Measurements from ENCODE around the gene CALHM4.

The CALHM4 gene, protein sequence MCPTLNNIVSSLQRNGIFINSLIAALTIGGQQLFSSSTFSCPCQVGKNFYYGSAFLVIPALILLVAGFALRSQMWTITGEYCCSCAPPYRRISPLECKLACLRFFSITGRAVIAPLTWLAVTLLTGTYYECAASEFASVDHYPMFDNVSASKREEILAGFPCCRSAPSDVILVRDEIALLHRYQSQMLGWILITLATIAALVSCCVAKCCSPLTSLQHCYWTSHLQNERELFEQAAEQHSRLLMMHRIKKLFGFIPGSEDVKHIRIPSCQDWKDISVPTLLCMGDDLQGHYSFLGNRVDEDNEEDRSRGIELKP

DNA sequence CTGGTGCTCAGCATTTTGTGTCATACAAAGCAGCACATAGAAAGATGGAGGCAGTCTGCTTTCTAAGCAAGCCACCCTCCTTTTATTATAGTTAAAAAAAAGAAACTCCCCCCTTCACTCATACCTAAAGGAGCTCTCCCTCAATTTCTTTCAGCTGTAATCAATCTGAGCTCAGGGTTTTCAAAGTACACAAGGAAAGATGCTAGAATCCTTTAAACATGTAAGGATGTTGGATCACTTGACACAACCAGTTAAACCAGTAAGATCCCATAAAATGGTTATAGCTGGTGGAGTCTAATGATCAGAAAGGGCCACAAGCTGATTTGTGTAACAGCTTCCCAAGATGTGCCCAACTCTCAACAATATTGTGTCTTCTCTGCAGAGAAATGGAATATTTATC, at the start of gene CALHM4:
Gene CALHM4 (plus strand): TSS at position 301 of the 400 bp plus-strand sequence. CDS start 43 bp downstream, at position 344.
- DNase-seq (ENCODE audit: low spot score), result no peak

DNA sequence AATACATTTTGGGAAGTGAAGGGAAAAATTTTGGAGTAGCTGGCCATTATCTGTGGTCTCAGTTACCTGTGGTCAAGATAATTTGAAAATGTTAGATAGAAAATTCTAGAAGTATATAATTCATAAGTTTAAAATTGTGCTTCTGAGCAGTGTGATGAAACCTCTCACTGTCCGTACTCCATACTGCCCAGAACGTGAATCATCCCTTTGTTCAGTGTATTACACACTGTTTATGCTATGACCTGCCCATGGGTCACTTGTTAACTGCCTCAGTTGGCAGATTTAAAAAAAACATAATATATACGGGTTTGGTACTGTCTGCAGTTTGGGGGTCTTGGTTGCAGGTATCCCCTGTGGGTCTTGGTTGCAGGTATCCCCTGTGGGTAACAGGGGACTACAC, 46.2 kb upstream of the CALHM4 start:
- DNase-seq (ENCODE audit: low spot score), result no peak

DNA sequence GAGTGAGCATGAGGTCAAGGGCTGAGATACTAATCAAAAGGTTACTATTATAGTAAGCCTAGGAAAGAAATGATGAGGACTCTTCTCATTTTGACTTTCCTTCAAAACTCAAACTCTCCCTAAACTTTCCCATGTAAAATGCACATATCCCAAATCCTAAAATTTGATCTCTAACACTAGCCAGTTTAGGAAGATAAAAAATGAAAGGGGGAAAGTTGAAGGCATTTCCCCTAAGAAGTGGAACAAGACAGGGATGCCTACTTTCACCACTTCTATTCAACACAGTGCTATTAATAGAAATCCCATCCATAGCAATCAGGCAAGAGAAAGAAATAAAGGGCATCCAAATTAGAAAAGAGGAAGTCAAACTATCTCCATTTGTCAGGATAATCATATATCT, 45.0 kb upstream of the CALHM4 start:
- DNase-seq (ENCODE audit: low spot score), result no peak

DNA sequence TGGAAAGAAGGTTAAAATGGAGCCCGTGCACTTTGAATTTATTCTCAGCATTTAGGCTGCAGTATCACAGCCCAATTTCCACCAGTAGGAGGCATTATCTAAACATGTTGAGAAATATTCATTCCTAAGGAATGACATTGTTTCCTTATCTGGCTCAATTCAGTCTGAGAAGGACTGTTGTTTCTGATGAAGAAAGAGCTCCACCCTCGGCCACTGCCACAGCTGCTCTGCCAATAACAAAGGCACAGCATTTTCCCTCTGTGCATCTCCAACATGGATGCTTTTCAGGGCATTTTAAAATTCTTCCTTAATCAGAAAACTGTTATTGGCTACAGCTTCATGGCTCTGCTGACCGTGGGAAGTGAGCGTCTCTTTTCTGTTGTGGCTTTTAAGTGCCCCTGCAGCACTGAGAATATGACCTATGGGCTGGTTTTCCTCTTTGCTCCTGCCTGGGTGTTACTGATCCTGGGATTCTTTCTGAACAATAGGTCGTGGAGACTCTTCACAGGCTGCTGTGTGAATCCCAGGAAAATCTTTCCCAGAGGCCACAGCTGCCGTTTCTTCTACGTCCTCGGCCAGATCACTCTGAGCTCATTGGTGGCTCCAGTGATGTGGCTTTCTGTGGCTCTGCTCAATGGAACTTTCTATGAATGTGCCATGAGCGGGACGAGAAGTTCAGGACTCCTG, 42.0 kb upstream of the CALHM4 start, which contains the start of gene CALHM5:
Gene CALHM5 (plus strand): TSS at position 216 of the 687 bp plus-strand sequence. CDS start 58 bp downstream, at position 274.
- DNase-seq (ENCODE audit: low spot score), result peak; percentile 6

DNA sequence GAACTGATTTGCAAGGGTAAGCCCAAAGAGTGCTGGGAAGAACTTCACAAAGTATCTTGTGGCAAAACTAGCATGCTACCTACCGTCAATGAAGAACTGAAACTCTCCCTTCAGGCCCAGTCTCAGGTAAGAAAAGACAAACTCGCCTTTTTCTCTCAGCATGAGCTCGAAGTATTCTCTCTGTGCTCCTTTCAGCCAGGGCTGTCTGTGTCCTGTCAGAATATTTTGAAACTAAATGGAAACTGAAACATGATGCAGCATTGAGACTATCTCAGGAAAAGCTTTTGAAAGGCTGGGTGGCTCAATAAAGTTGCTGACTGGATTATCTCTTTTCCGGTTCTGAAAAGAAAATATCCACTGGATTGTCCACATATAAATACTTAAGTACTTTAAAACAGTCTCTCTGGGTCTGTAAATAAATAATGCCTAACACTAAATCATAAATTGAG, 41.4 kb upstream of the CALHM4 start:
- DNase-seq (ENCODE audit: low spot score), result no peak

DNA sequence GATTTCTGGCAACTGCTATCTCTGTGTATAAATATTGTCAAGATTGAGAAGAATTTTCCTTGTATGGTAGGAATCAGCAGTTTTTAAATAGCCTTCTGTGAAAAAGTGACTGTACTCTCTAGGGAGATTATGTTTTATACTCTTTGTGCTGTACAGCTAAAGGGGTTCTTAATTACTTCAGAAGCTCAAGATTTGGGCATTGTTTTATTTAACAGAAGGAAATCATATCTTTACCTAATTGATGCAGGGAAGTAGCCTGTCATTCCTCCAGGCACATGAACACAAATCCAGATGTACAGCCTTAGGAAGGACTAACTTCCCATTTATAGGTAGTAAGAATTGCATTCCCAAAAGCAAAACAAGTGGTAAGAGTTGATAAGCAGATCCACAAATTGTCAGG, 40.8 kb upstream of the CALHM4 start:
- no peak for DNase-seq (ENCODE audit: low spot score)

DNA sequence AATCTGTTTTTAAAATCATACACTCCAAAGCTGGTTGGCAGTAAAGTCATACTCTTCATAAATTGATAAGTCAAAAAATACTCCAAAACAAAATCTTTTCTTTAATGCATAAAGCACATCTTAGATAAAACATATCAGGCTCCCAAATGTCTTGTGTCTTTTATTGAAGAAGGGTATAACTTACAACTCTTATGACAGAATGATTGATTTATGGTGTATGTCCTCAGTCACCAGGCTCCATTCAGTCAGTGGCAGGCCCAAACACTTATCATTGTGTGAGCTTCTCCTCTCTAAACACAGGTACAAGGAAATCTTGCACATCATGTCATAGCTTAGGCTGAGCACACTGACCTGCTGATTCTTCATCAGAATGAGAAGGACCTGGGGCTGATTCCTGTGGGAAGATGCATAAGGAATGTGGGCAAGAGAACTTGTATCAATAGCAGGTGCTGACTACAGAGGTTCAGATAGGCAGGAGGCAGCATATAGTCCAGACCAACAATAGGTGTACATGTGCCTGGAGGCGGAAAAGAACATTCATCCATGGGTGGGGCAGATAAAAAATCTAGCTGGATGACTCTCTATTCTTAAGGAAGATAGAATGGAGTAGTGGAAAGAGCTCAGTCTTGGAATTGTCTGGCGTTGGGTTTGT, 40.2 kb upstream of the CALHM4 start:
- DNase-seq (ENCODE audit: low spot score), result no peak

DNA sequence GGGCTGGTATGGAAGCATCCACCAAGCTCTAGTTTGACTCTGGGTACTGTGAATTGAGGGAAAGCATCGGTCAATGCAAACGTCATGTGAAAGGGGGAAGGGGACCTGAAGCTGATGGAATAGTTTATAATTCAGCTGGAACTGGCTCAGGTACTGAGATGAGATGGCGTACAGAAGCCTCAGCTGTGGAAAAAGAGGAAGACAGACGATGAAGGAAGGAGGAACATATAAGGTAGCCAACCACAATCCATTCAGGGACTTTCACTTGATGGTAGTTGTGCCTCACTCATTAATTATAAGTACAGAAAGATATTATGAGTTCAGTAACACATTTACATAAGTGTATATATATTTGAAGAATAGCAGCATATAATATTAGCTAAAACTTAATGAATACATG, 39.4 kb upstream of the CALHM4 start:
- no peak for DNase-seq (ENCODE audit: low spot score)

DNA sequence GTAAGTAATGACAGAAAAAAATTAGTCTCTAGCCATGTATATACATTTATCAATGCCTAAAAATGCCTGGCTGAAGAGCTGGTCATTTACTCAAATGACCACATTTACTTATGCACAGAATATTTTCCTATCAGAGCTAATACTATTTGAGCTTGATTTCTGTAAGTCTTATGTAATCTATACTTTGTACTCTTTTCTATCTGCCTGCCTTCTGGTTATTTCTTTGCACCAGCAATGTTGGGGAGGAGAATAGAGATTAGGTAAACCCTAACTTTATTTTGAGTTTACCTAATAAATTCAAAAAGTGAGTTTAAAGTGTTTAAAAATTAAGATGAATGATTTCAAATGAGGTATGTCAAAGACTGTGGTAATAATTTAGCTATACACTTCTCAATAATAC, 38.4 kb upstream of the CALHM4 start:
- DNase-seq (ENCODE audit: low spot score), result no peak

DNA sequence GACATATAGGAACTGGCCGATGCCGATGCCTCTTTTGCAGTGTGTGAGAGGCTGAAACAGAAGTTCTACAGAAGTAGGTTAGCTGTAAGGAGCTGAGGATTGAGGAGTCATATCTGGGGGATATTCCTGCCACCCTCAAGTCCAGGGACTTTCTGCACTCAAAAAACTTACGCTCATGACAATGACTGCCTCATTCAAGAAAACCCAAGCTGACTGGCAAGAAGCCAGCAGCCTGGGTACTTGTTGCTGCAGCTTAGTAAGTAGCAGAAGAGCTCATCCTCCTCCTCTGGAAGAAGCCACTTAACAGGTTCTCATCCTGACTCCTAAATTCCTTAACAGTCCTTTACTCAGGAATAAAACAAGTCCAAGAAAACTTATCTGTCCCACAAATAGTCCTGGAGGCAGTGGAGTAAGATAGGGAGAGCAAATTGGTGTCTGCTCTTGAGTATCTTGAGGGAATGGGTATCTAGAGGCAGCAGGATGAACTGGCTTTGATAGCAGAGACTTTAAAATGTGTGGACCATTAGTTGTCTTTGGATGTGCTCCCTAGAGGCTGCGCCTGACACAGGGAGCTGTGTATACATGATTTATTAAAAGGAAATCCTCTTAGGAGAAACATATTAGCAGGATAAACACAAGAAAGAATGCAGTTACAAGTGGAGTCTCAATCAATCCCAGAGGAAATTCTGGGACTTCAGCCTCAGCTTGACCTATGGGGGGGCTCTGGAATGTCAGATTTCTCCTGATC, 34.8 kb upstream of the CALHM4 start:
- no peak for DNase-seq (ENCODE audit: low spot score)

DNA sequence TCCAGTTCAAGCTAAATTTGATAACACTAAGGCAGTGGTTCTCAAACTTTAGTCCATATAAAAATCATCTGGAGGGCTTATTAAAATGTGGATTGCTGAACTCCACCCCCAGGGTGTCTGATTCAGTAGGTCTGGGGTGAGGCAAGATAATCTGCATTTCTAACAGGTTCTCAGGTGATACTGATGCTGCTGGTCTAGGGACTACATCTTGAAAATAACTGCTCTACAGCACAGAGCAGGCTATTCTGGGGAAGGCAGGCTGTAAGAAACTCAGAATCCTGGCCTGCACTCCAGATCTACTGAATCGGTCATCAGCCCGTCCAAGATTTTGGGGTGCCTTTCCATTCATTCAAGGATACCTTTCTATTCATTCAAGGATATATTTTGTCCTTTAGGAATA, 30.7 kb upstream of the CALHM4 start:
- DNase-seq (ENCODE audit: low spot score), result no peak

DNA sequence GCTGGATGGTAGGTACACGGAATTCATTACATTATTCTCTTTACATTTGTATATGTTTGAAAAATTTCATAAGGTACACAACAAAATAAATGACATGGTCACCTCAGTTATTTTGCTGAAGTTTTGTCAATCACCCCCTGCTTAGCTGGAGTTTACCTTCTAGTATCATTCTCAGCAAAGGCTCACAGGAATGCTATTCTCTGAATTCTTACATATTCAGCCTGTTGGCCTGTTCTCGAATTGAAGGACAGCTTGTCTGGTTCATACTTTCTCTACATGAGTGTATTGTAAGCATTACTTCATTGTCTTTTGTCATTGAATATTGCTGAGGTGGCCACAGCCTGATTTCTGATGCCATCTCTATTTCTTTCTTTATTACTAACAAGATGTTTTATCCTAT, 29.3 kb upstream of the CALHM4 start:
- DNase-seq (ENCODE audit: low spot score), result no peak

DNA sequence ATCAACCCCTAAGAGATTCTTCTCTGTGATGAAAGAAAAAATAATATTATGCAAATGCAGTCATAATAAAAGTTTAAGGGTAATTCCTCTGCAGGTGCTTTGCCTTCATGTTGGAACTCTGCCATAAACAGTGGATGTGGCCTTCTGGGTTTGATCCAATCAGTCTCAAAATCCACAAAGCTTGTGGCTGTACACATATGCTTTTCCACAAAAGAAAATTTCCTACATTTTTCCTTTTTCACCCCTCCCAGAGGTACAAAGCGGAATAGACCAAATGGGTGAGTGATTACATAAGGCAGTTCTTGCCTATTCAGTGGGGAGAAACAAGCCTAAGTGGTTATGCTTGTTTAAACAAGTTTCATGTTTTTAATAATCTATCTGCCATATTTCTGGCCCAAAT, 25.4 kb upstream of the CALHM4 start:
- DNase-seq (ENCODE audit: low spot score), result no peak

DNA sequence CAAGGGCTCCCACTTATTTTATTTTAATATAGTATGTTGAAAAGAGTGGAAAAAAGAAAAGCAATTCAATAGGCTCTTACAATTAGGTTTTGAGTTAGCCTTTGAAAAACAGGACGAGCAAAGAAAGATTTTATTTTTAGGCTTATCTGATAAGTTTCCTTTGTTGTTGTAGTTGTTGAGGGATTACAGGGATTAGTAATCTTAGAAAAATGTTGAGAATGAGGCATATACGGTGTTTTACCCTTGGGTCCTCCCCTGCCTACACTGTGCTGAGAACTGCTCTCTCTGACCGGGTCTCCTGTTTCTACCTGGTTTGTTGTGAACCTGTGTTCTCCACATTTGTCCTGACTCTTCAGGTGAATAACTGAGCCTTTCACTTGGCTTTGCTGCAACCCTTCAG, 24.8 kb upstream of the CALHM4 start:
- DNase-seq (ENCODE audit: low spot score), result no peak

DNA sequence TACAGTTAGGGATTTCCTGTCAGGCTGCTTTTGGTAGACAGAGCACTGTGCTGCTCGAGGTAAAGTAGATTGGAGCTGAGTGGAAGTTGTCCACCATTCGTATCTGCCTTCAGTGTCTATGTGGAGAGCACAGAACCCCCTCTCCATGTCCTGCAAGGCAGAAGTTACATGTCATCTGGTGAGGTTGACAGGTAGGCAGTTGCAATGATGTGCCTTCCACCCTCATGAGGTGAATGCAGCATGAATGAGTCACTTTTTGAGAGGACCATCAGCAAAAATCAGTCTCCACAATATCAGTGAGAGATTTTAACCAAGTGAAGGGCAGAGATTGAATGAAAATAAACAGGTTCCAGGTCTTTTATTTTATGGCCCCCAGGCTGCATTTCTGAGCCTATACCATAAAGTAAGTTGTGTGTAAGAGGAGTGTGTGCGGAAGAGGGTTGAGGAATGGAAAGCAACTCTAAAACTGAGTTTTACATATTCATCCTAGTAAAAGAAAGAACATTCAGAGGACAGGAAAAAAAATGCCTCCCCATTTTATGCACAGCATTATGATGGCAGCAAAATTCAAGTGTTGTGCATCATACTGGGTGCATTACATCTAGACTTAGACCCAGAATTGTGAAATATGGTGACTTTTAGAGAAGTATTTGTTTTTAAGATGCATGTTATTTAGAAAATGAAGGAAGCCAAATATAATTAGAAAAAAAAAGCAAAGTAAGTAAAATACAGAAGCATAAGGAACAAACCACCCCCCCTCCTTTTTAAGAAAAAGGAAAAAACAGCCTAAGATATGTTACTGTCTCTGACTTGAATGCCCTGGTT, 23.9 kb upstream of the CALHM4 start:
- no peak for DNase-seq (ENCODE audit: low spot score)

DNA sequence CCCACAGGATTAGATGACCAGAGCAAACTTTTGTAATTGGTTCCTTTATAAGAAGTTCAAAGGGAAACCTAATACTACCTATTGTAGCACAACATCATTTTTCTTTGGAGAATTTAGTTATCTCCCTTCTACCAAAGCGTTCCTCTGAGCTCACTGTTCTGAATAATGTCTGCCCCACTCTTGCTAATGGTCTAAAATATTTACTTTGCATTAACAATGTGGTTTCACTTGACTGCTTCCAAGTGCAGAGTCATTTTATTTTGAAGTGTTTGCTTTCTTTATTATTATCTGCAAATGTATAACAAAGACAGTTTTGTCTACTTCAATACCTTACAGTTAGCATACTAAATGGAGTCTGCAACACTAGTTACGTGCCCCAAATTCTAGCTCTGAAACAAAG, 23.1 kb upstream of the CALHM4 start:
- no peak for DNase-seq (ENCODE audit: low spot score)

DNA sequence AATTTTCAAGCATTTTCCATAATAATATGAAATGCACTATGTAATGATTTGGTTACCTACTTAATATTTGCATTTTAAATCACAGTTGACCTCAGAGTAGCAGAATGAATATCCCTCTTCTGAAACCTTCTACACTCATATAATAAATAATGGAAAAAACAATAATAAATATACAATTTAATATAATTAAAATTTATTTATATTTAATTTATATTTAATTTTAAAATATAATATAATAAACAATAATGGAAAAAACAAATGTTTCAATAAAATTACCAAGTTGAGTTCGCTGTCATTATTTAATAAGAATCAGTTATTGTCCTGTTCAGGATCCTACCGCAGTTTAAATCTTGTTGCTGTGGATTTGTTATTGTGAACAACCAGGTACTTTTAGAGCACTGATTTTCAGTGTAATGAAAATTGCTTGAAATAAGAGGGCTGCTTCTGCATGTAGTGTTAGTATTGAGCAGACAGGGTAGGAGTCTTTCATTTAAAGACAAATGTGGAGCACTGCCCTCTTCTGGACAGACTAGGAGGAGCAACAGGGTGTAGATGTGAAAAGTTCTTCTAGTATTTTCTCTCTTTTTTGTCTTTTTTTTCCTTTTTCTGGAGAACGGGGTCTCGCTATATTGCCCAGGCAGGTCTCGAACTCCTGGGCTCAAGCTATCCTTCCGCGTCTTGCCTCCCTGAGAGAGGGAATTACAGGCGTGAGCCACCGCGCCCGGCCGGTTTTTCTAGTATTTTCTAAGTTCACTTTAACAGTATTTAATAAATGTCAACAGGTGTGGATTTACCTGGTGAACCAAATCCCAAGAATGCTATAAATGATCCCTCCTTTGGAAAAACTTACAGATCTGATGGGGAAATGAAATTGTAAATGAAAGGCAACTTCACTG, 21.6 kb upstream of the CALHM4 start:
- DNase-seq (ENCODE audit: low spot score), result peak; percentile 49

DNA sequence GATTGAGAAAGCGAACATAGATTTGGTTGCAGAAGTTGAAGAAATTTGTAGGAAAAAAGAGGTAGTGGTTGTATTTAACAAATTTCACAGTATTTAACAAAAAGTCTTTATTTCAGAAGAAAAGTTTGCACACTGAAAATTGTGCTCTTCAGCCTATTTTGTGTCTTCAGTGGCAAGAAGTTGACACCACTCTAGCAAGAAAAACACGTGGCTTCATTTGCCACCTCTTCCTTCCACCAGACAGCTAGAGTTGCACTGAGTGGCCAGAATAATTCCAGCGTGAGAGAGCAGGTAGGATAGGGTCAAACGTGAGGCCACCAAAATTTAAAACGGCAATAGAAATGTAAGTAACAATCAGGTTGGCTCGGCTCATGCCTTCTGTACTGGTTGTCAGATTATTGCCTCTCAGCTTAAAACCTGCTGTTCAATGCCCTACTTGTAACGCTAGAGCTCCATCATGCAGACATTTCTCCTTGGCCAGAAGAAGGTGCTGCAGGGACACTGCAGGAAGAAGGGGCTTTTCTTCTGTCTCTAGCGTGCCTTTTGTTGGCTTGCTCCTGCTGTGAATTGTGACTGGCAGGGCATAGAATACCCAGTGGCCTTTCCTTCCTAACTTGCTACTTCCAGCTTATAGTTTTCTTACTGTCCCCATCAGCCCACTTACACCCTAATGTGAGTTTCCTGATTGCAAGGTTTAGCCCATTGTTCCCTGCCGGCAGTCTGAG, 20.2 kb upstream of the CALHM4 start:
- no peak for DNase-seq (ENCODE audit: low spot score)

DNA sequence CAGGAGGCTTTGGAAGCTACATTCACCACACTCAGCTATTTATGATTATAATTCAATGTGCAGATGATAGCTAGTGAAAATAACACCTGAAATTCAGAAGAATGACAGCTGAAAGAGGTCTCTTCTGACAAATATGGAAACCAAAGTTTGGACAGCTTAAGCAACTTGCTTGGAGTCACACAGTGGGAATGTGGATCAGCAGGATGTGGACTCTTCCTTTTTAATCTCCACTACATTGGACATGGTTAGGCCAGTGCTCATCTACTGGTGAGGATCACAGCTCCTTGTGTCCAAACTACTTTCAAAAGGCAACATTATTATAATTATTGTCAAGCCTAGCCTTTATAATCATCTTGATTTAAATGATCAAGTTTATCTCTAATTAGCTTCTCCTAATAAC, 18.4 kb upstream of the CALHM4 start:
- DNase-seq (ENCODE audit: low spot score), result no peak

DNA sequence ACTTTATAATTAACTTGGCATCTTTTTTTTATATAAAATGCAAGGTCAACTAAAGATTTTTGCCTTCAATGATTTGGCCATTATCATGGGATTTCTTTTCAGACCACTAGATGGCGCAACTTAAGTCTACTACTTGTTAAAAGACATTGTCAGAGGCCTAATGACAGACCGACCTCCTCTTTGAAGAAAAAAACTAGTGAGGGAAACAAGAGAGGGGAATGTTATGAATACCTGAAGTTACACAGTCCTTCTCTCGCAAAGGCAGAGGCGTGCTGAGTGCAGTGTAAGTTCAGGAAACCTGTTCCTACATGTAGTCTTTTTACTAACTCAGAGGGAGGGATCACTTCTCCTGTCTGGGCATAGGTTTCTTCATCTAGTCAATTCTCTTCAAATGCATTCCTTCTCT, 17.3 kb upstream of the CALHM4 start:
- DNase-seq (ENCODE audit: low spot score), result peak; percentile 26
